Uterus (tissue), 4 donors: ENCODE measurements around the gene BOD1. TPM values are rescaled to one million over a fixed set of nuclear protein-coding genes. Genes with fewer than 3 reads are reported as not detected.

Source experiments
- DNase-seq, 2 donors: peaks; one replicate each; pipeline ENCODE4 v3.0.0-alpha.2; 2019 to 2020
- H3K27ac ChIP-seq, 2 donors: fragments of 200-600 bp; sonication (generic); 1 replicate in 1 of 2; 2 replicates in 1 of 2; pipeline ENCODE4 v1.5.1; 2016 to 2018
- H3K27me3 ChIP-seq, 2 donors: fragments of 200-600 bp; sonication (generic); one replicate each; pipeline ENCODE4 v1.5.1; 2018 to 2019; ENCODE audit warnings: control low read depth in 1 of 2
- H3K36me3 ChIP-seq, 2 donors: fragments of 200-600 bp; sonication (generic); one replicate each; pipeline ENCODE4 v1.5.1; 2019; ENCODE audit warnings: control low read depth in 1 of 2
- H3K4me1 ChIP-seq, 2 donors: fragments of 200-600 bp; sonication (generic); one replicate each; pipeline ENCODE4 v1.5.1; 2018 to 2019; ENCODE audit warnings: control low read depth in 1 of 2
- H3K4me3 ChIP-seq, 2 donors: fragments of 200-600 bp; sonication (generic); 1 replicate in 1 of 2; 2 replicates in 1 of 2; pipeline ENCODE4 v1.5.1; 2018 to 2019; ENCODE audit warnings: mild to moderate bottlenecking in 1 of 2
- H3K9me3 ChIP-seq, 2 donors: fragments of 200-600 bp; sonication (generic); one replicate each; pipeline ENCODE4 v1.5.1; 2019; ENCODE audit warnings: control low read depth in 1 of 2
- CTCF ChIP-seq, 4 experiments: fragments of 200-600 bp in 2 of 4; fragments of 450-650 bp in 2 of 4; sonication (generic) in 2 of 4; IDR thresholded peaks; one replicate each; pipeline ENCODE4 v1.5.1; 2016 to 2019; ENCODE audit warnings: antibody characterized with exemption in 4 of 4, mild to moderate bottlenecking in 2 of 4, moderate library complexity in 1 of 4
- POLR2A ChIP-seq, 2 donors: fragments of 450-650 bp; IDR thresholded peaks; one replicate each; pipeline ENCODE4 v1.6.1; 2016; ENCODE audit warnings: antibody characterized with exemption in 2 of 2, mild to moderate bottlenecking in 1 of 2, moderate library complexity in 1 of 2
- intact Hi-C: fragments of 100-400 bp; cut with DNase I; formaldehyde crosslinking; loops from one replicate; pipeline ENCODE4 v1.15.1; 2023; ENCODE audit warnings: low total_unique reads
- total RNA-seq, 4 donors: library from RNA; depleted of rRNA in 3 of 4; stranded (reverse); fragments of >200 nt in 3 of 4; gene quantifications; one replicate each; pipeline versions ENCODE4 v1.1.0 to v1.2.4, GENCODE V29; 2014 to 2023
- donor health status: DM: yes; HTN: yes; CAD: no.

BOD1 gene
- total RNA-seq, 4 donors from 2014 or later: 48.2 to 64.8 (median 57.2) TPM

GRCh38 chr5:173640156-173640804, 23.8 kb upstream of the BOD1 start:
- Histone ChIP-seq H3K4me3 (no peak overlapping the region), H3K36me3 (no peaks in the 10 kb centered on the region), H3K27ac (no peak overlapping the region), H3K4me1 (no peaks in the 10 kb centered on the region), H3K9me3 (no peaks in the 10 kb centered on the region), H3K27me3 (no peaks in the 10 kb centered on the region)
- intact Hi-C loops: no loop called here
- DNase-seq: no peak
- TF ChIP-seq POLR2A (IDR thresholded peaks at IDR 0.05): no peak
- no peak for TF ChIP-seq CTCF (IDR thresholded peaks at IDR 0.05)

- Histone ChIP-seq H3K9me3 (no peaks in the 10 kb centered on the region), H3K4me3 (no peak overlapping the region), H3K27me3 (no peaks in the 10 kb centered on the region), H3K27ac (no peak overlapping the region), H3K4me1 (no peaks in the 10 kb centered on the region), H3K36me3 (no peaks in the 10 kb centered on the region)
- TF ChIP-seq CTCF (IDR thresholded peaks at IDR 0.05): no peak
- TF ChIP-seq POLR2A (IDR thresholded peaks at IDR 0.05): no peak
- intact Hi-C loops: no loop called here
- no peak for DNase-seq
Observed at GRCh38 chr5:173638126-173639040, 21.9 kb upstream of the BOD1 start.

GRCh38 chr5:173637340-173637739, 20.9 kb upstream of the BOD1 start:
- DNase-seq: no peak
- Histone ChIP-seq H3K4me3 (no peak overlapping the region), H3K9me3 (no peaks in the 10 kb centered on the region), H3K27me3 (no peaks in the 10 kb centered on the region), H3K4me1 (no peaks in the 10 kb centered on the region), H3K36me3 (no peaks in the 10 kb centered on the region), H3K27ac (no peak overlapping the region)
- intact Hi-C loops: no loop called here
- TF ChIP-seq CTCF (IDR thresholded peaks at IDR 0.05) (no peak), POLR2A (IDR thresholded peaks at IDR 0.05) (no peak)

- no peak for DNase-seq
- no peaks in the 10 kb centered on the region for H3K9me3 ChIP-seq
- TF ChIP-seq CTCF (IDR thresholded peaks at IDR 0.05) (no peak), POLR2A (IDR thresholded peaks at IDR 0.05) (no peak)
- intact Hi-C loops: no loop called here
- H3K27me3 ChIP-seq: no peaks in the 10 kb centered on the region
- no peak overlapping the region for H3K27ac ChIP-seq
- no peak overlapping the region for H3K4me3 ChIP-seq
- H3K36me3 ChIP-seq: no peaks in the 10 kb centered on the region
- H3K4me1 ChIP-seq: no peaks in the 10 kb centered on the region
Observed at GRCh38 chr5:173634465-173634983, 18.1 kb upstream of the BOD1 start.

GRCh38 chr5:173633304-173633703, 16.9 kb upstream of the BOD1 start:
- no peaks in the 10 kb centered on the region for H3K36me3 ChIP-seq
- H3K4me3 ChIP-seq: no peak overlapping the region
- no peak overlapping the region for H3K27ac ChIP-seq
- H3K27me3 ChIP-seq: no peaks in the 10 kb centered on the region
- H3K4me1 ChIP-seq: no peaks in the 10 kb centered on the region
- H3K9me3 ChIP-seq: no peaks in the 10 kb centered on the region
- DNase-seq: no peak
- TF ChIP-seq POLR2A (IDR thresholded peaks at IDR 0.05) (no peak), CTCF (IDR thresholded peaks at IDR 0.05) (no peak)
- intact Hi-C loops: no loop called here
